H54 (cell line): ENCODE measurements around the gene KIF19.
"Not testable (repeated sequence)": the region's sequence is repeated elsewhere in the genome, so short reads cannot be mapped to it uniquely, and the experiment has no call there.

Source experiments
- DNase-seq: peaks from one replicate; pipeline ENCODE4 v3.0.0; 2011; ENCODE audit warnings: low spot score, mixed read lengths; ENCODE audit not compliant: insufficient read length
- FAIRE-seq: peaks from 3 replicates; lab custom pipeline; 2011; peaks lifted over from hg19 to GRCh38; lab: Jason Lieb, UNC
- POLR2A ChIP-seq: IDR thresholded peaks from 2 replicates; pipeline ENCODE4 v1.6.1; 2011; ENCODE audit warnings: low read depth, mild to moderate bottlenecking, low read length

The KIF19 gene

GRCh38 chr17:74325743-74326379 is at the start of gene KIF19:
TSS of gene KIF19 (plus strand) at chr17:74326226. CDS start at chr17:74326350, 124 bp downstream.
- no peak for TF ChIP-seq POLR2A
- DNase-seq (no peak), FAIRE-seq (no peak)

GRCh38 chr17:74276541-74277009 is 49.5 kb upstream of the KIF19 start:
- no peak for FAIRE-seq
- DNase-seq: no peak

GRCh38 chr17:74277935-74278334 is 48.1 kb upstream of the KIF19 start:
- no peak for TF ChIP-seq POLR2A
- no peak for FAIRE-seq

More at GRCh38 chr17:74276541-74277009, 49.5 kb upstream of the KIF19 start:
- TF ChIP-seq POLR2A: no peak

GRCh38 chr17:74279617-74280016 is 46.4 kb upstream of the KIF19 start:
- FAIRE-seq, DNase-seq: not testable (repeated sequence)

More at GRCh38 chr17:74277935-74278334, 48.1 kb upstream of the KIF19 start:
- no peak for DNase-seq

DNA sequence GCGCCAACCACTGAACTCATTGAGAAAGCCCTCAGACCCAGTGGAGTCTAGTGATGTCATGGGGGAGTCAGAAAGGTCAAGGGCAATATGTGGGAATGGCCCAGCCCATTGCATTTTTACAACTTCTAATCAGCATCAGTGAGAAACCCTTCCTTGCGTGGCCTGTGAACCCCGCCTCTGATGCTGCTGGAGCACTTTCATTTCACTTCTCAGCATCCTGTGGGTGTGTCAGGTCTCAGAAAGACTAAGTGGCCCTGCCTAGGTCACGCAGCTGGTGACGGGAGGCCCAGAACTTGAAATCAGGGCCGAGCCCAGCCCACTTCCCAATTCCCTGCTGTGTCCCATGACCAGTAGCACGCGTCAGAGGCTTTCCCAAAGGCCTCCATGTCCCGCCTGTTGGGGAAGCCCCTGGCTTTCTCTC is 45.9 kb upstream of the KIF19 start:
- TF ChIP-seq POLR2A: no peak
- no peak for DNase-seq
- no peak for FAIRE-seq

- DNase-seq (no peak), FAIRE-seq (no peak)
- no peak for TF ChIP-seq POLR2A
These were observed 44.2 kb upstream of the KIF19 start for GRCh38 chr17:74281799-74282198.

- not testable (repeated sequence) for DNase-seq, FAIRE-seq
These were observed 43.8 kb upstream of the KIF19 start for GRCh38 chr17:74282274-74282586.

- TF ChIP-seq POLR2A: no peak
- FAIRE-seq: no peak
- no peak for DNase-seq
These were observed 43.2 kb upstream of the KIF19 start for GRCh38 chr17:74282587-74283370.

- FAIRE-seq: no peak
- TF ChIP-seq POLR2A: no peak
- no peak for DNase-seq
These were observed 42.7 kb upstream of the KIF19 start for GRCh38 chr17:74283371-74283673.

DNA sequence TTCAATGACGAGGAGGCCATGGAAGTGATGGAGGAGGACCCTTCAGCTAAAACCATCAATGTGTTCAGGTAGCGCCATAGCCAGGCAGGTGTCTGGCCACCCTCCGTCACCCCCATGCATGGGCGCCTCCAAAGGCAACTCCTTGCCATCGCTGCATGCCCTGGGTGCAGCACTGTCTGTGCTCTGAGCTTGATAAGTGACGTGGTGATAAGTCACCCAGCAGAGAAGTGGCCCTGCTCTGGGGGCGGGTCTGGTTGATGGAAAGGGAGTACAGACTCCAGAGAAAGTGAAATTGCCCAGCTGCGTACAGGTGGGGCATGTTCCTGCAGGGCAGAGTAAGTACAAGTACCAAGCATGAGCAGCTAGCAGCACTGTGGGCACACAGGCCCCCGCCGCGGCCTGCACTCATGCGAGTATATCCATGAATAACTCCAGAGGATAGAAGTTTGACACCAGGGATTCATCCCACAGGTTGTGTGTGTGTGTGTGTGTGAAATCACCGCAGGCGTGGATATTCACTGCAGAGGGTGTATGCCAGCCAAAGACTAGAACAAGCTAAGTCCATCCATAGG is 38.9 kb upstream of the KIF19 start:
- DNase-seq (no peak), FAIRE-seq (no peak)
- no peak for TF ChIP-seq POLR2A

GRCh38 chr17:74288785-74289184 is 37.2 kb upstream of the KIF19 start:
- peak; percentile 57 for DNase-seq
- no peak for TF ChIP-seq POLR2A
- no peak for FAIRE-seq

GRCh38 chr17:74289688-74290087 is 36.3 kb upstream of the KIF19 start:
- no peak for FAIRE-seq
- no peak for TF ChIP-seq POLR2A
- no peak for DNase-seq

DNA sequence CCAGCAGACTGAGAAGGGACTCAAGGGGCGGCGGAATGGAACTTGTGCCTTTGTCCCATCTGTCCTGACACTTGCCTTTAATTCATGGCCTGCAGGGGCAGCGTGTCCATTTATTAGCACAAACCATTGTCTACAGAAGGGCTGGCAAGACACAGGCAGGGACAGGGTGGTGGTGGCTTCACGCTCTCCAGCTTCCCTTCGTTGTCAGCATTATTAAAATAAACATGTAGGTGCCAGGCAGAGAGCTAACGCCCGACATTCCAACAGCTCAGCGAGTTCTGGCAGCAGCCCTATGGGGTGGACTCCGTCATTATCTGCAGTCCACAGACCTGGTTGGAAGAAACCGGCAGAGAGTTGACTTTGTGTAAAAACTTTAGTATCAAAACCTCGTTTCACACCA is 35.7 kb upstream of the KIF19 start:
- FAIRE-seq (no peak), DNase-seq (no peak)
- no peak for TF ChIP-seq POLR2A

GRCh38 chr17:74292495-74292894 is 33.5 kb upstream of the KIF19 start:
- no peak for FAIRE-seq
- no peak for TF ChIP-seq POLR2A
- DNase-seq: no peak
